H1 (cell line): Measurements from ENCODE around the gene VGLL1. TPM values are rescaled to one million over a fixed set of nuclear protein-coding genes. Genes with fewer than 3 reads are reported as not detected.

ENCODE experiments used
- ATF2 ChIP-seq: IDR thresholded peaks from 2 replicates; pipeline ENCODE4 v1.6.1; 2012; ENCODE audit warnings: low read length, inconsistent platforms
- KDM5A ChIP-seq: fragments of 200-600 bp; IDR thresholded peaks from 2 replicates; pipeline ENCODE4 v1.7.1; 2012; ENCODE audit warnings: mild to moderate bottlenecking, low read length, inconsistent platforms, mixed read lengths
- TEAD4 ChIP-seq: IDR thresholded peaks from 2 replicates; pipeline ENCODE4 v1.6.1; 2012; ENCODE audit warnings: low read depth, low read length, inconsistent platforms, mixed read lengths
- polyA plus RNA-seq, 7 experiments: library from polyadenylated mRNA; depleted of rRNA in 3 of 7; stranded (reverse) in 5 of 7; unstranded in 2 of 7; fragments of >200 nt in 5 of 7; fragments of 200-250 nt in 2 of 7; gene quantifications; 1 replicate in 5 of 7; 2 replicates in 1 of 7; 4 replicates in 1 of 7; pipeline versions ENCODE4 v1.2.1 to v1.2.3, GENCODE V29; 2011 to 2013; ENCODE audit warnings: missing spikeins in 2 of 7, mixed read lengths in 2 of 7
- total RNA-seq: library from RNA; stranded (reverse); fragmentation: NEBNext Ultra II Directional; extraction: Animal tissue kit (Norgen Biotek cat#: 25700); gene quantifications from 2 replicates; pipeline ENCODE4 v1.2.1, GENCODE V29; 2021

VGLL1 gene
- total and polyA plus RNA-seq, 2 of the 8 experiments (the other 6 are each of a cell fraction or from before 2014, with no cell fraction given) = not detected

GRCh38 chrX:136519069-136519468 is 12.9 kb upstream of the VGLL1 start (continued):
- TF ChIP-seq KDM5A (no peak), TEAD4 (no peak), ATF2 (no peak)
- TF ChIP-seq, all 59 proteins: peak for 0
